IMR-90 (cell line): ENCODE results near the gene ZNF618. TPM values are rescaled to one million over a fixed set of nuclear protein-coding genes. Genes with fewer than 3 reads are reported as not detected.

Experiments used
- ATAC-seq: fragments of 200-7000 bp; cut with Tn5 transposase; 2 replicates; pipeline ENCODE4 v1.9.1; 2020; ENCODE audit warnings: low read depth, mild to moderate bottlenecking, moderate library complexity
- BruUV-seq: library from RNA; stranded (reverse); fragments of 400-500 nt; replicated peaks from 2 replicates; lab custom pipeline; 2021; lab: Mats Ljungman, UMichigan
- CTCF ChIA-PET: fragments of 300-600 bp; formaldehyde crosslinking; extraction: SDS; loops from one replicate; lab custom pipeline; 2021; ENCODE audit warnings: antibody characterized with exemption; lab: Yijun Ruan, JAX
- POLR2A ChIA-PET: fragments of 300-600 bp; sonication (Branson Sonifier 250); formaldehyde crosslinking; loops from one replicate; lab custom pipeline; 2022; ENCODE audit warnings: antibody characterized with exemption; ENCODE audit not compliant: unreplicated experiment; lab: Charles Lee
- DNase-seq: peaks from one replicate; pipeline ENCODE4 v3.0.0; 2013
- H2AFZ ChIP-seq: replicated peaks from 2 replicates; pipeline ENCODE3; 2013; ENCODE audit warnings: low read length, mild to moderate bottlenecking; ENCODE audit not compliant: poor library complexity
- H2AK5ac ChIP-seq: 2 replicates; pipeline ENCODE4 v1.6.1; 2013; ENCODE audit warnings: low read depth, low read length, inconsistent platforms
- H2AK9ac ChIP-seq: replicated peaks from 2 replicates; pipeline ENCODE3; 2013; ENCODE audit warnings: mild to moderate bottlenecking, low read depth, low read length, moderate library complexity; ENCODE audit not compliant: poor library complexity
- H2BK120ac ChIP-seq: 2 replicates; pipeline ENCODE4 v1.6.1; 2013; ENCODE audit warnings: low read depth, low read length, inconsistent platforms
- H2BK15ac ChIP-seq: 3 replicates; pipeline ENCODE4 v1.6.1; 2013; ENCODE audit warnings: low read depth, low read length, inconsistent platforms
- H2BK20ac ChIP-seq: 2 replicates; pipeline ENCODE4 v1.6.1; 2013; ENCODE audit warnings: low read depth, mild to moderate bottlenecking, inconsistent platforms, low read length, moderate library complexity
- H2BK5ac ChIP-seq: 2 replicates; pipeline ENCODE4 v1.6.1; 2013; ENCODE audit warnings: mild to moderate bottlenecking, low read depth, low read length, inconsistent platforms; ENCODE audit not compliant: poor library complexity, severe bottlenecking
- H3K14ac ChIP-seq: replicated peaks from 2 replicates; pipeline ENCODE4 v1.6.1; 2013; ENCODE audit warnings: low read depth, low read length, inconsistent platforms
- H3K18ac ChIP-seq: 2 replicates; pipeline ENCODE4 v1.6.1; 2013; ENCODE audit warnings: low read depth, low read length, control low read depth
- H3K23ac ChIP-seq: 2 replicates; pipeline ENCODE4 v1.6.1; 2013; ENCODE audit warnings: low read depth, low read length, inconsistent platforms
- H3K27ac ChIP-seq: 2 replicates; pipeline ENCODE4 v1.5.1; 2013; ENCODE audit warnings: mild to moderate bottlenecking, control low read depth, low read length; ENCODE audit not compliant: insufficient read depth
- H3K27me3 ChIP-seq: 2 replicates; pipeline ENCODE4 v1.6.1; 2013; ENCODE audit warnings: low read length; ENCODE audit not compliant: control insufficient read depth, insufficient read depth
- H3K36me3 ChIP-seq: 2 replicates; pipeline ENCODE4 v1.6.1; 2013; ENCODE audit warnings: low read length, mixed read lengths; ENCODE audit not compliant: control insufficient read depth, insufficient read depth
- H3K4ac ChIP-seq: 2 replicates; pipeline ENCODE4 v1.6.1; 2013; ENCODE audit warnings: low read depth, low read length, inconsistent platforms
- H3K4me1 ChIP-seq: 2 replicates; pipeline ENCODE4 v1.6.1; 2013; ENCODE audit warnings: low read length, mixed read lengths; ENCODE audit not compliant: control insufficient read depth, insufficient read depth
- H3K4me2 ChIP-seq: 2 replicates; pipeline ENCODE4 v1.6.1; 2013; ENCODE audit warnings: low read depth, mild to moderate bottlenecking, control low read depth, low read length, moderate library complexity
- H3K4me3 ChIP-seq: 2 replicates; pipeline ENCODE4 v1.5.1; 2013; ENCODE audit warnings: low read depth, mild to moderate bottlenecking, control low read depth, low read length, moderate library complexity; ENCODE audit not compliant: insufficient read depth
- H3K56ac ChIP-seq: 2 replicates; pipeline ENCODE4 v1.6.1; 2013; ENCODE audit warnings: low read length, inconsistent platforms; ENCODE audit not compliant: insufficient read depth; ENCODE audit errors: extremely low read depth
- H3K79me1 ChIP-seq, 2 experiments: 2 replicates each; pipeline ENCODE4 v1.6.1; 2013; ENCODE audit warnings: low read length in 2 of 2, inconsistent platforms in 1 of 2, low read depth in 1 of 2
- H3K9ac ChIP-seq: 2 replicates; pipeline ENCODE4 v1.6.1; 2013; ENCODE audit warnings: low read depth, low read length, control low read depth
- H3K9me1 ChIP-seq: 2 replicates; pipeline ENCODE4 v1.6.1; 2013; ENCODE audit warnings: low read length, inconsistent platforms; ENCODE audit not compliant: insufficient read depth
- H3K9me3 ChIP-seq: 2 replicates; pipeline ENCODE4 v1.6.1; 2013; ENCODE audit warnings: low read length; ENCODE audit not compliant: control insufficient read depth, insufficient read depth
- H4K20me1 ChIP-seq: 2 replicates; pipeline ENCODE4 v1.6.1; 2013; ENCODE audit warnings: low read length, inconsistent platforms; ENCODE audit not compliant: insufficient read depth
- H4K5ac ChIP-seq: 2 replicates; pipeline ENCODE4 v1.6.1; 2013; ENCODE audit warnings: mild to moderate bottlenecking, low read depth, low read length, control low read depth
- H4K8ac ChIP-seq, 2 experiments: 2 replicates each; pipeline ENCODE4 v1.6.1; 2013; ENCODE audit warnings: low read depth in 2 of 2, low read length in 2 of 2, control low read depth in 1 of 2, inconsistent platforms in 1 of 2
- H4K91ac ChIP-seq: 2 replicates; pipeline ENCODE4 v1.6.1; 2013; ENCODE audit warnings: low read depth, low read length, inconsistent platforms; ENCODE audit not compliant: insufficient read depth
- FOS ChIP-seq: fragments of 150-350 bp; IDR thresholded peaks from 2 replicates; pipeline ENCODE4 v1.6.1; 2016; ENCODE audit warnings: low read depth, low read length
- RCOR1 ChIP-seq: IDR thresholded peaks from 2 replicates; pipeline ENCODE4 v1.6.1; 2012; ENCODE audit warnings: mild to moderate bottlenecking, low read length, improper control_type of control experiment; ENCODE audit not compliant: insufficient replicate concordance
- SMC3 ChIP-seq: fragments of 150-350 bp; IDR thresholded peaks from 2 replicates; pipeline ENCODE4 v1.6.1; 2016; ENCODE audit warnings: low read depth, mild to moderate bottlenecking, antibody characterized with exemption, low read length, moderate library complexity
- WGBS, 2 experiments: methylation state at CpG; one replicate each; pipeline versions ENCODE4 v1.1.5 to v1.1.7; 2013; ENCODE audit warnings: missing lambda C conversion rate in 2 of 2; ENCODE audit not compliant: insufficient read length in 1 of 2; ENCODE audit errors: extremely low coverage in 2 of 2; 5-methylcytosine and 5-hydroxymethylcytosine counted together
- dilution Hi-C: fragments of 300-500 bp; cut with HindIII; formaldehyde crosslinking; loops from one replicate; pipeline ENCODE4 v1.14.3; 2018; ENCODE audit warnings: low sequenced_read_pairs; ENCODE audit not compliant: unreplicated experiment
- in situ Hi-C: fragments of 300-500 bp; cut with MboI; formaldehyde crosslinking; loops from 3 replicates; pipeline ENCODE4 v1.14.3; 2019; ENCODE audit warnings: low sequenced_read_pairs, inconsistent platforms, mixed read lengths
- intact Hi-C: fragments of 100-400 bp; cut with micrococcal nuclease; formaldehyde crosslinking; loops from 2 replicates; pipeline ENCODE4 v1.10.0; 2022
- polyA plus RNA-seq, 3 experiments: library from polyadenylated mRNA; depleted of rRNA; stranded (reverse); fragments of >200 nt; gene quantifications; 2 replicates each; pipeline ENCODE4 v1.2.3, GENCODE V29; 2012; ENCODE audit warnings: low replicate concordance in 1 of 3
- total RNA-seq: library from RNA; depleted of rRNA; stranded (reverse); fragments of >200 nt; gene quantifications from 2 replicates; pipeline ENCODE4 v1.2.3, GENCODE V29; 2012

Gene ZNF618
- total and polyA plus RNA-seq, 2 of the 4 experiments (the other 2 are of a cell fraction) = 8.2 to 9.4 TPM

DNA sequence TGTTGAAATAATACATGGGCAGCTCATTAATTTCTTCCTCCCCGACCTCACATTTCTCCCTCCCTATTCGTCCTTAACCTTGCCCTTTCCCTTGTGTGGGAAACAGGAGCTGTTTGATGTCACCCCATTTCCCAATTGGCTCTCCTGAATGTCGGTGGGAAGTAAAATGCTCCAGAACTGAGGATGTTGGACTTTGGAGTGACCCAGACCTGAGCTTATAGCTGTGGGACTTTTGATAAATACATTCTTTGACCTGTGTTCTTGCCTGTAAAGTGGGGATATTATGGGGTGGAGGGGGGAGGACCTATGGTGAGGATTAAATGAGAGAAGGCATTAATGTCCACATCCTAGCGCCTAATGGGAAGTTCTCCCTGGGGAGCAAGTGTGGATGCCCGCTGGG lies 91.3 kb downstream of the ZNF618 start:
- ATAC-seq (no peak), DNase-seq (no peak)
- no peak overlapping the region for H3K23ac ChIP-seq
- no TSS peak for BruUV-seq
- H3K27ac ChIP-seq = no peak overlapping the region
- H3K4me3 ChIP-seq = no peak overlapping the region
- dilution Hi-C loops (no loop called here), intact Hi-C loops (no loop called here), in situ Hi-C loops (no loop called here)
- no peak overlapping the region for H2BK15ac ChIP-seq
- H4K20me1 ChIP-seq = no peaks in the 10 kb centered on the region
- no peak overlapping the region for H4K5ac ChIP-seq
- H3K9ac ChIP-seq = no peak overlapping the region
- POLR2A ChIA-PET = no interaction called here
- WGBS, 2 experiments = 100% methylated on average over 1 of the region's 5 CpGs; no CpG with 5 or more reads in 1 of the 2 experiments
- H3K27me3 ChIP-seq = no peaks in the 10 kb centered on the region
- H2AK5ac ChIP-seq = no peak overlapping the region
- no peak for TF ChIP-seq FOS
- TF ChIP-seq RCOR1 = no peak
- TF ChIP-seq SMC3 = no peak
- H3K4me1 ChIP-seq = no peaks in the 10 kb centered on the region; the same call in 1 of the 2 replicates
- H4K91ac ChIP-seq = no peak overlapping the region
- H3K79me1 ChIP-seq = peaks cover 43 to 85% of the 10 kb centered on the region in 2 experiments
- no peak overlapping the region for H3K18ac ChIP-seq
- peaks cover 14% of the 10 kb centered on the region; the same call in 1 of the 2 replicates for H3K36me3 ChIP-seq
- no peak overlapping the region for H2BK5ac ChIP-seq
- H3K56ac ChIP-seq = no peak overlapping the region
- H4K8ac ChIP-seq = no peak overlapping the region
- H2AFZ ChIP-seq = no peak overlapping the region
- no peak overlapping the region for H2BK120ac ChIP-seq
- peaks cover 18% of the 10 kb centered on the region for H3K9me1 ChIP-seq
- CTCF ChIA-PET = no interaction called here
- no peak overlapping the region for H3K14ac ChIP-seq
- H3K9me3 ChIP-seq = no peaks in the 10 kb centered on the region; the same call in 1 of the 2 replicates
- no peak overlapping the region for H2BK20ac ChIP-seq
- no peak overlapping the region for H2AK9ac ChIP-seq
- no peak overlapping the region for H3K4ac ChIP-seq
- no peak overlapping the region for H3K4me2 ChIP-seq
